ENCODE results near the gene PTOV1.

Gene PTOV1

DNA sequence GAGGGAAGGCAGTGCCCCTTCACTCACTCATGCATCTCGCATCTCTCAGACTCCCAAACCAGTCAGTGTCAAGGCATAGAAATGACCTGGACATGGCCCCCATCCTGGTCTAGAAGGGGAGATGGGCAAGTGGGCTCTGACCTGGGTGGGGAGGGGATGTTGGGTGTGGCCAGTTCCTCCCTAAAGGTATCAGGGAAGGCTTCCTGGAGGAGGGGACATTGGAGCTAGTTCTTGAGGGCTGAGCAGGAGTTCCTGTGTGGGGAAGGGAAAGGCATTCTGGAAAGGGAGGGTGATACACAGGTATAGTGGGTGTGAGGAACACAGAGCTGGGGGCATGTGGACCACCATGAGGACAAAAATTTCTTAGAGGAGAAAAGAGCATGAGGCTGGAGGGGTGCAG is 41.8 kb downstream of the PTOV1 start:
- FAIRE-seq: no peak

DNA sequence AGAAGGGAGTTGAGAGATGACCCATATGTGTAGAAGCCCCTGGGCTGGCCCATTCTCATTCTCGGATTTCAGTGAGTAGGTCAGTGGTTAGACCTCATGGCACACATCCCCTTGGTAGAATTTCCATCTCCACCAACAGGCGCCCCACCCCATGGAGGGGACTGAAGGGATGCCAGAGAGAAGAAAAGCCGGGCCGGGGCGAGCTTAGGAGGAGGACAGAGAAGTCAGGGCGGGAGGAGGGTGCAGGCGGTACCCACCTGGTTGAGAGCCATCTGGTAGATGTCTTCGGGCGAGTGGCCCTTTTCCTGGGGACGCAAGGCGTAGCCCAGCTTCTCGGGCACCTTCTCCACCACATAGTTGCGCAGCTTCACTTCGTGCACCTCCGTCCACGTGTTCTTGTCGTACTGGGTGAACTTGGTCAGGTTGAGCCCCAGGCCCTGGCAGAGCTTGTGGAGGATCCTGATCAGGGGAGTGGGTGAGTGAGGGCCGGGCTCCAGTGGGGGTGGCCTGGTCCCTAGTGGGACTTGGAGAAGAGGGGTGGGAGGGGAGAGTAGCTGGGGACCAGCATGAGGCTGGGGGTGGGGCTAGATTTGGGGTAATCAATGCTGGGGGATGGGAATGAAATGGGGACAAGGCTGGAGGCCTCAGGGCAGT is 43.2 kb downstream of the PTOV1 start:
- FAIRE-seq: no peak

DNA sequence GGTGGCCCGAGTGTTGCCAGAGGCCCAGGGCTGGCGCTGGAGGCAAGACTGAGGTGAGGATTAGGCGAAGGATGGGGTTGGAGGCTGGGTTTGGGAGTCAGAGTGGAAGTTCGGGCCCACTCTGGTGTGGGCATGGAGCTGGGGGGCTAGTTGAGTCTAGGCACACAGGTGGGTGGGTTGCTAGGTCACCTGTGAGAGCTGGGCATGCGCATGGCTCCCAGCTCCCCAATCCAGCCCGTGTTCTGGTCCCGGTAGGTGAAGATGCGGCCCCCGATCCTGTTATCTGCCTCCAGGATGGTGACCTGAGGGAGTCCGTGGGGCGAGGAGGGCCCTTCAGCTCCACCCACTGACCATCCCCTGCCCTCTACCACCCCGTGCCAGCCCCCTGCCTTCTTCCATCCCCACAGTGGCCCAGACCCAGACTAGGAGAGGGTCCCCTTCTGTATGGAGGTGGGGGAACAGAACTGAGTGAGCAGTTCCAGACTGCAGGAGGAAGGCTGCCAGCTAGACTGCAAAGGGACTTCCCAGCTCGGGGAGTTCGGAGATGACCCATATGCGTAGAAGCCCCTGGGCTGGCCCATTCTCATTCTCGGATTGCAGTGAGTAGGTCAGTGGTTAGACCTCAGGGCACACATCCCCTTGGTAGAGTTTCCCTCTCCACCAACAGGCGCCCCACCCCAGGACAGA is 44.1 kb downstream of the PTOV1 start:
- FAIRE-seq: no peak

DNA sequence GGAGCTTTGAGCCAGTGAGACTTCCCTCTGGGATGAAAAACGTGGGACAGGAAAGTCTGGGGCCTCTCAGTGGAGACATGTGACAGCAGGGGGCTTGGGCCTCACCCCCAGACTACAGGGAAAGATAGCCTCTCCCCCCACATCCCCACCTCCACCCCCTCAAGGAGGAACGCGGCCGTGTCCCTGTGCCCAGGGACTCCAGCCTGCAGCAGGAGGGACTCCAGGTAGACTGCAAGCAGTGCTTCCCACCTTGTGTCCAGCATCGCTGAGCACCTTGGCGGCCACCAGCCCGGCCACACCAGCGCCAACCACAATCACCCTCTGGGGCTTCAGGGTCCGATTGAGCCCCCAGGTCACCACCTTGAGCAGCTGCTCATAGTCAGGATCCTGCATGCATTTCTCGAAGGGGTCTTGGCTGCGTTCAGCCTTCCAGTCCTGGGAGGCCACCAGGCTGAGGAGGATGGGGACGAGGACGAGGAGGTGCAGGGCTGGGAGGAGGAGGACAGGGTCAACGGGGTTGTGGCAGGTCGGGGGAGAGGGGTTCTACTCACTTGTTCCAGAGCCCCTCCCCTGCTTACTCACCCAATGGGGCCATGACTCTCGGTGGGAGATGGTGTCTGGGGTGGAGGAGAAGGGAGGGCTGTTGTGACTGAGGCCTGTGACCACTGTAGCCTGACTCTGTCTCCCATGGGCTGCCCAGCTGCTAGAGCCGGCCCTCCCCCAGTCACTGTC is 44.8 kb downstream of the PTOV1 start:
- FAIRE-seq: no peak

DNA sequence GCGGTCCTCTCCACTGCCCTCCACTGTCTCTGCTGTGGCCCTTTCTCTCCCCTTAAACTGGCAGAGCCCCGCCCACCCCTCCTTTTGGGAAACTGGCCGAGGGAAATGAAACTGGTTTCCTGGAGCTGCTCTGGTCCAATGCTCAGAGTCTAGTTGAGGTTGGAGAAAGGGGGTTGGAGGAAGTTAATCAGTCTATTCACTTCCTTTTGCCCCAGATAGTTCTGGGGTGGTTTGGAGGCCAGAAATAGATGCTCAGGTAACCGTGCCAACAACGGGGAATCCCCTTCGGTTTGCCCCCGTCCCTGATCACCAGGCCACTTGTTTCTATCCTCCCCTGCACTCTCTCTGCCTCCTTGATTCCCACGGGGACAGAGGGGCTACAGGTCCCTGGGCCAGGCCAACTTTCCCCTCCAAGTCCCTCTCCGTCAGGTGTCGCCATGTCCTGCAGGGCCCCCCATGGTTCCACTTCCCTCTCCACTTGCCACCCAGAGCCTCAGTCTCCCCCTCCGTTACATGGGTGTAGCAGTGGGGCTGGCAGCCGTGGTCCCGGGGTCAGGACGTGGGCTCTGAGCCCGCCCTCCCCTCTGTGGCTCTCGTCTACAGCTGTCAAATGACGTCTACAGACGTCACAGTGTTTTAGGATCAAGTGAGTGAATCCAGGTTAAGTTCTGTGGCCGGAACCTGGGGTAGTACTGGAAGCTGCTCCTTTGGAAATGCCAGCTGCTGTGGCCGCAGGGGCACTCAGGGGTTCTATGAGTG is 46.1 kb downstream of the PTOV1 start, which contains the start of gene IL4I1:
Gene IL4I1, minus strand, starts transcription at position 25 of the 759 bp plus-strand sequence. CDS start 727 bp downstream, outside the sequence.
- FAIRE-seq: no peak

DNA sequence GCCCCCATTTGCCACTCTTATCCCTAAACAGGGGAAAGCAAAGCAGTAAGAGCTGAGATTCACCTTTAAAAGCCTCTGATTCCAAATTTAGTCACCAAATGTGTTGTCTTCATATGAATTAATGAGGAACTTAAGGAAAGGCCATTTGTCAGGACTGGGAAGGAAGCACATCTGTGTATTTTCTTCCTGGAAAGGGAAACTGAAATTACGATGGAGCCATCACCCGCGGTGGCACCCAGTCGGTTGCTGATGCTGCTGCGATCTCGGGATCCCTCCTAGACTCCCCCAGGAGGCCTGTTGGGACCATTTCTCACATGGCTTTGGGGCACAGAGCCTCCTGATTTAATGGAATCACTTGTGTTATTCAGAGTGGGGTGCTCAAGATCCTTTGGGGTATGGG is 53.2 kb downstream of the PTOV1 start:
- no peak for FAIRE-seq

DNA sequence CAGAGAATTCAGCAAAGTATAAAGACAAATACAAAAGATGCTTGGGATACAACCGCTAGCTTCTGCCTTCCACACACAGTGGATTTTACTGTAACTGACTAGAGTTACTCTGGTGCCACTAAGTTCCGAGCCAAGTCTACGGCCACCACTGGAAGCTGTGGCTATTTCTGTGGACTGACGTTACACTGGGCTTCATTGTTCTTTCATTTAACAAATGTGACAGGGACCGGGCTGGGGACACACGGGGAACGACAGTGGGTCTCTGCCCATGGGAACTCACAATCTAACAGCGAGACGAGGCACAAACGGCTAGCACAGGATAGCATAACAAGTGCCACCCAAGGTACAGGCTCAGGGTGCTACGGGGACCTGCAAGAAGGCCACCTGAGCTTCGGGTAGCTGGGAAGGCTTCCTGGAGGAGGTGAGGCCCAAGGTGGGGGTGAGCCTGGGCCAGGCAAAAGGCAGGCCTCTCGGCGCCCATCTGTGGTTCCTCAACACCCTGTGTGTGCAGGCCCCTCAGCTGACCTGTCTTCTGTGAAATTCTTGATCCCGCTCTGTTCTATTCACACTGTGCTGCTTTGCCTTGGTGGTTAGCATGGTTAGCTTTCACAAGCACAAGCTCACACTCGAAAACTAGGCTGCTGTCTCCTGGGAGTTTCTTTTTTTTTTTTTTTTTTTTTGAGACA is 56.1 kb downstream of the PTOV1 start:
- no peak for FAIRE-seq

DNA sequence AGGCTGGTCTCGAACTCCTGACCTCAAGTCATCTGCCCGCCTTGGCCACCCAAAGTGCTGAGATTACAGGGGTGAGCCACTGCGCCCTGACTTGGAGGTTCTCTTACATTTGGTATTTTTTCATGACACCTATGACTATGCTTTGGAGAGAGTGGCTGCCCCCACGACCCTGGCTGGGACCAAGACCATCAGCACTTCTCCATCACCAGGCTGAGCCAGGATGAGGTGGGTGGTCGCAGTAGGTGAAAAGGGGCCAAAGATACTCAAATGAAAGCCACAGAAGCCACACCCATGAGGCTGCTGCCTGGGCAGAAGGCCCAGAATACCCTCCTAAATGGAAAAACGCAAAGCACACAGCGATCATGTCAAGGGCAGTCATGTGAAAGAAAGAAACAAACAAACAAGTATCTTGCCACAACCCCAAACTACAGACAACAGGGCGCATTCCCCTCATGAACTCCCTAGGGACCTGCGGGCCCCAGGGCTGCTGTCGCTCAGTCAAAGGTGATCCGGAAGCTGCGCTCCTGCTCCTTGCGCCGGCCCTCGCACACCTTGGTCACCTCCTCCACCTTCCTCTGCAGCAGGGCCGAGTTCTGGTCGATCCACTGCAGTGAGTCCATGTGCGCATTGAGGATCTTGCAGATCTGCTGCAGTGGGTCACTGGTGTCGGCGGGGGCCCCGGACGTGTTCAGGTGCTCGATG is 56.9 kb downstream of the PTOV1 start:
- FAIRE-seq: no peak

DNA sequence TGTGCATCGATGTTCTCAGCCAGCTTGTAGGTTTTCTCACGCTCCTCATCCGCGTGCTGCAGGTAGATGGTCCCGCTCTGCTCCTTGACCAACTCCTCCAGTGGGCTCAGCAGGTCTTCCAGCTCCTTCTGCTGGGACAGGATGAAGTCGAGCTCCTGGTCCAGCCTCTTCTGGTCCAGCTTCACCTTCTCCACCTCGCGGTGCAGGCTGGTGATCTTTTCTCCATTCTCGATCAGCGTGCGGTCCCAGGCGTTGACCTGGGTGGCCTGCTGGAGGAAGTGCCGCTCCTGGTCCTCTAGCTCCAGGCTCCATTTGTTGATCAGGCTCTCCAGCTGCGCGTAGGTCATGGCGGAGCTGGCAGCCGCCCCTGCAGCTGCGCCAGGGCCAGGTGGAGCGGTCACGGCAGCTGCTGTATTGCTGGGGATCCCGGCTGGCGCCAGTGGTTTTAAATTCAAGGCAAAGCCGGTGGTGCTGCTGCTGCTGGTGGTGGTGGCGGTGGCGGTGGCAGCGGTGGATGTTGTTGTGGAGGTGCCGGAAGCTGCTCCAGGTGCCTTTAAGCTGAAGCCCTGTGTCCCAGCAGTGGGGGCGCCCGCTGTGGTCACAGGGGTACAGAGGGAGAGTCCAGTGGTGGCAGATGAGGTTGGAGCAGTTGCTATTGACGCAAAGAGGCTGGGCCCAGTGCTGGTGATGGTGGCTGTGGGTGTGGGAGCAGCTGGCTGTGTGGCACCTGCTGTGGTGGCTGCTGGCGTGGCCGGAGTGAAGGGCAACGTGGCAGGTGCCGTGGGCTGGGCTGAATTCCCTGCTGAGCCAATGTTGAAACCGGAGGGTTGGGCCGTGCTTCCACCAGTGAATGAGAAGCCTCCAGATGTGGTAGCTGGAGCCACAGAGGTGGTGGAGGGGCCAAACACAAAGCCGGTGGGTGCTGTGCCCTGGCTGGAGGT is 57.8 kb downstream of the PTOV1 start:
- FAIRE-seq: no peak

DNA sequence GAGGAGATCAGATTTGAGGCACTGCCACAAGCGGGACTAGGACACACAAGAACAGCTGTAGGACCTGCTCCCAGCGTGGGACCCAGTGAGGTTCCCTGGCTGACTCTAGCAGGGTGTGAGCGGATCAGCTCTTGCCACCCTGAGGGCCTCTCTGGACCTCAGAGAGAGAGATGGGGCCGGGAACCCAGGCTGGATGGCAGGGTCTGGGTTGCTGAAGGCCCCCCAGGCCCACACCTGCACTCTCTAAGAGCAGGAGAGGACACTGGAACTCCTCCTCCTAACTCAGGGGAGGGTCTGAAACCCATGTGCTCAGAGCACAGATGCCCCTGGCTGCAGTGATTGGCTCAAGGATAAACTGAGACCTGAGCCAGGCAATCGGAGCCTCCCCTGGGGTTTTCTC is 59.2 kb downstream of the PTOV1 start:
- FAIRE-seq: no peak
